Activated CD8-positive, alpha-beta memory T cell treated with anti-CD3 and anti-CD28 coated beads for 4 hours (primary cell): ENCODE results near the gene HOXA7.

ENCODE experiments used
- DNase-seq, 2 donors: peaks; one replicate each; pipeline ENCODE4 v3.0.0-alpha.2; 2020; ENCODE audit warnings: low read depth in 2 of 2

HOXA7 gene

DNA sequence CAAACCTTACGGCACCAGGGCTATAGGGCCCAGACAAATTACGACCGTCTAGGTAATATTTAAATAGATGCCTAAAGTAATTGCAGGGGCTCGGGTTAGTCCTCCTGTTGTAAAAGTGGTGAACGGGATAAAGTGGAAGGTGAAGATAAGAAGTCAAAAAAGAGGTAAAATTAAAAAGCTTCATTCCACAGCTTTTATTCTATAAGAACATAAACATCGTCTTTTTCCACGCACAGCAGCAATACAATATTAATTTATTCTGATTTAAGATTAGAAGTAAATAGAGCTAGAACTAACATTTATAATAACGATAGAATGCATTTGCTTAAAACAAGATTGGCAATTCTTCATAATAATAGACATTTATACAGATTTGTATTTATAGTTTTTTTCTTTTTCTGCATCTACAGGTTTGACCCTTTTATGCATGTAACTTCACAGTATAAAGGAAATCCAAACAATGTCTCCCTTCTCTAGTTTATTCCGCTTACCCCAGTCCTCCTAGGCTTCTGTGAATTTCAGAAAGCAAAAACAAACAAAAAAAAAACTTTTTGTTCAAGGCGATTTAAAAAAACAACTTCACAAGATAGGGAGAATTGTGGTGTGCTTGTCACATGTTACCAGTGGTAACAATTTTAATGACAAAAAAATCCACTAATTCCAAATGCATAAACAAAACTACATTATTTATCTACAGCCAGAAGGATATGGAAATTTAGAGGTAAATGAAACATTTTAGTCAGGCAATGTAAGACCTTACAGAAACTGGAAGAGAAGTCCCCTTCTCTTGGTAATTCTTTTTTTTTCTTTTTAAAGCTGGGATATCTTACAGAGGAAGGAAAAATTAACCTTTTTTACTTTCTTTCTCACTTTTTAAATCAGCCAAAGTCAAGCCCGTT lies 14.2 kb upstream of the HOXA7 start:
- no peak for DNase-seq

GRCh38 chr7:27169658-27170425 lies 13.4 kb upstream of the HOXA7 start:
- no peak for DNase-seq

DNA sequence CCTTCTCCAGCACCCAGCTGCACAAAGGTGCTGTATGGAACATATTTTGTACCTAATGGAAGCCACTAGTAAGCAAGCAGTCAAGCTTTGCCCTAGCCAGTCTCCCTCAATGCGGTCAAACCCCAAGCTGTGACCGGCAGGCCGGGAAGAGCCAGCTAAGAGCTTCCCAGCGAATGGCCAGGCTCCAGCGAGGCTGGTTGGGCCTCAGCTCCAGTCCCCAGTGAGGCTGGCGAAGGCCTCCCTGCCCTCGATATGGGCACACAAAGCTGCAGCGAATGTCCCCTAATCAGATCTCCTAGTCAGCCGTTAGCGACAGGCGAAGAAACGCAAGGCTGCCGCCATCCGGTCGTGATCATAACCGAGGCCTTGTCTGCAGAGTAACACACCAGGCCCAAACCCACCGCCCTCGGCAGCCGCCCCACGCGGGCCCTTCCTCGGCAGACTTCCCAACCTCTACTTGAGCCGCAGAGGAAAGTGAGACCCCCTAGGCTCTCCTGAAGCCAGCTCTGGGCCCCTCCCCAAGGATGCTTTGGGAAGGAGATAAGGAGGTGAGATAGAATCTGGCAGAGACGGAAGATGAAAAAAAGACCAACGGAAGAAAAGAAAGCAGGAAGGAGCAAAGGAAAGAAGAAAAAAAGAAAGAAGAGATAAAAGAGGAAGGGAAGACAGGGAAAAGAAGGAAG lies 11.9 kb upstream of the HOXA7 start:
- no peak for DNase-seq

DNA sequence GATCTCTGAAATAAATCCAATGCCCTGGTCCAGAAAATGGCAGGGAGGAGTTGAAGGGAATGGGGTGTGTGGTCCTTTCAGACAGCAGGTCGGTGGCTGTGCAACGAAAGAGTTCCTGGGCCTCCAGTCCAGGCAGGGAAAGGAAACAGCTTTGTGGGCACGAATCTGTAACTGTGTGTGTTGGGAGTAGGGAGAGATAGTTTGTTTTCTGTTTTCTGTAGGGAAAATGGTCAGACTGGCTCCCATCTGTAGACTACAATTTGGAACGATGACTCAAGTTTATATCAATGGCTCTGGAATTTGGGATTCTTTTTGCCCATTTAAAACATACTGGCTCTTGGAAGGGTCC lies 11.4 kb upstream of the HOXA7 start:
- no peak for DNase-seq

- DNase-seq = no peak
Observed at GRCh38 chr7:27166531-27167505, 10.3 kb upstream of the HOXA7 start.

- DNase-seq = no peak
Observed at GRCh38 chr7:27165996-27166530, 9.6 kb upstream of the HOXA7 start.

- no peak for DNase-seq
Observed at GRCh38 chr7:27165089-27165995, 8.9 kb upstream of the HOXA7 start, which contains the start of gene HOXA9. TSS of gene HOXA9 (minus strand) at chr7:27165537. CDS start at chr7:27165457, 80 bp downstream.

GRCh38 chr7:27164367-27165088 lies 8.1 kb upstream of the HOXA7 start:
- no peak for DNase-seq

DNA sequence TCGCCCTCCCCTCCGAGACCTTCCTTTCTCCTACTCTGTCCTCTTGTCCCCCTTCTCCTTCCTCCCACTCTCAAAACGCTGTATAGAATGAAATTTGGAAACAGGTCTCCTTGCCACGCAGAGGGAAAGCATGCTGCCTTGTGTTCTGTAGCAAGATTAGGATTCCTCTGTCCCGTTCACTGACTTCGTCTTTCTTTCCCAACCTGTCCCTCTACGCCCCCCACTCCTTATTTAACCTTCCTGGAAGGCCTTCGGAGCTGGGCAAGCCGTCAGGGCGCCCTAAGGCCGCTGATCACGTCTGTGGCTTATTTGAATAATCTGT lies 7.5 kb upstream of the HOXA7 start:
- DNase-seq = no peak

GRCh38 chr7:27163288-27164044 lies 7.0 kb upstream of the HOXA7 start:
- no peak for DNase-seq

DNA sequence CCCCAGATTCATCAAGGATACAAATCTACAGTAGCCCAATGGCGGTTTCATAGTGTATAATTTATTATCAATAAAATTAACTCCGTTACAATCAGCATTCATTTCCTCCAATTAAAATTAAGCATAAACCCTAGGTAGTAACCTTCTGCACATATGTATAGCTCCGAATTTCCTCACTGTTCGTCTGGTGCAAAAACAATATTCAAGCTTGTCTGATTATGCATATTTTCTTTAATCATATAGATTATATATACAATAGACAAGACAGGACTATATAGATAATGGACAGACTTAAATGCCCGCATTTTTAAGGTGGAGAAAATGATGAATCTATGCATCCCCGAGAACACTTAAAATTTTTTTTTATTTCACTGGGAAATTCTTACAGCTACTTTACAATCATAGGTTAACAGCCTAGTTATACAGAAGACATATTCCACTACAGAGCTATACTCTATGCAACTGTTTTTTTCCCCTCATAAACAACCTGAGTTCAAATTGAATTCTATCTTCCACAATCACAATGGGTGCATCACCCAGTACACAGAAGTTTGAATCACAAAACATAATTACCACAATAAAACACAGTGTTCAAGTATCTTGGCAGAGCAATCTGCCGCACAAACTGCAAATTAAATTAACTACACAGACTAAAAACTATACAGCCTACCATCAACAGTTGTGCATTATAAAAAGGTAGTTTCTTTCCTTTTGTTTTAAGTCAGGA lies 6.2 kb upstream of the HOXA7 start:
- no peak for DNase-seq

- DNase-seq = no peak
Observed at GRCh38 chr7:27161721-27162560, 5.5 kb upstream of the HOXA7 start.

DNA sequence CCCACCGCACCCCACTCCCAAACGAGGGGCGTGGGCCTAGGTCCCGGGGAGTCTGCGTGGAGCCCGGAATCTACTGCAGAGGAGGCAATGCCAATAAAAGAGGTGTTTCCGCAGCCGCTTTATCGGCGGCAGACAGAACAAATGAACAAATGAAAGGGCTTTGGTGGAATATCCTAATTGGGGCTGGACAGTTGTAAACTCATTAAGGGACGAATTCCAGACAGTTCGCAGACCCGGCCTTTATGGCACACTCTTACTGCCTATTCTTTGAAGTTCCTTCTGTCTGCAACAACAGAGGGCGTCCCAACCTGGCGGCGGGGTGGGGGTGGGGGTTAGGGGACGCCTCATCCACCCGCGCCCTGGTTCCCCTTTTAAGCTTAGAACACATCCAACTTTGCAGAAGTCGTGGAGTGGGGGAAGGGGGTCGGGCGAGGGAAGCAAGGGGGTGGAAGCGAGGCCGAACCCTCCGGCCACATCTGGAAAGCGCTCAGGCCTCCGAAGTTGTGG lies 4.8 kb upstream of the HOXA7 start:
- DNase-seq = no peak

DNA sequence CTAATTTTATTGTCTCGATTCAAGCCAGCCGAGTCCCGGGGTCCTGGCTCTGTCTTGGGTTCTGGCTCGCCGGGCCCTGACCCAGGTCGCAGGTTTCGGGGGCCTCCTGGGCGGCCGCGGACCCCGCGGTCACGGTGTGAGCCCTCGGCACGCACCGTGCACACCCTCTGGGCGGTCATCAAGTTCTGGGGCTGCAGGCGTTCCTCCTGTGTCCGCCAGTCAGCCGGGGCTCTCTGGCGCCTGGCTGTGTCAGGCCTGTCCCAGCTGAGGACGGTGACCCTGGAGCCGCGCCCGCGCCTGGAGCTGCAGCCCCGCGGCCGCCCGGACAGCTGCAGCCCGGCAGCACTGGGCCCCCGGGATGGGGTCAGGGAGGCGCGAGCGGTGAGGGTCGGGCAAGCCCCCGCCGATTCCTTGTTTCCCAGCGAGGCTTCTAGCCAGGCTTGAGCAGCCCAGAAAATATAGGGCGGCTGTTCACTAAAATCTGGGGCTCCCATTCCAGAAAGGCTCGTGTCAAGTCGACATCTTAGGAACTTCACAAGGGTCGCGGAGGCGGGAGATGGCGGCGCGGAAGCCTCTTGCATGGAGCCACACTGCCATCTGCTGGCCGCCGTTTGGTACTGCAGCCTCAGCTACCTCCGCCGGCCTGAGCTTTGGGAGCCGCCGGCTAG lies 4.2 kb upstream of the HOXA7 start:
- peak; percentile 73 to 74 for DNase-seq

- no peak for DNase-seq
Observed at GRCh38 chr7:27160145-27160545, 3.7 kb upstream of the HOXA7 start.
